GM23338 (cell line): ENCODE results near the gene SOX1. TPM values are rescaled to one million over a fixed set of nuclear protein-coding genes. Genes with fewer than 3 reads are reported as not detected.

Experiments
- ATAC-seq: fragments of 200-7000 bp; cut with Tn5 transposase; 3 replicates; pipeline ENCODE4 v1.9.1; 2020
- DNase-seq: peaks from one replicate; pipeline ENCODE4 v3.0.0-alpha.2; 2015; ENCODE audit warnings: low spot score
- H2AFZ ChIP-seq: fragments of 200-600 bp; sonication (generic); 2 replicates; pipeline ENCODE4 v1.8.0; 2016; ENCODE audit warnings: antibody characterized with exemption, mild to moderate bottlenecking, moderate library complexity
- H3F3A ChIP-seq: fragments of 200-600 bp; sonication (generic); replicated peaks from 2 replicates; pipeline ENCODE4 v1.8.0; 2017; ENCODE audit warnings: antibody characterized with exemption, mixed run types, low read depth
- H3K27ac ChIP-seq: fragments of 200-600 bp; sonication (generic); 2 replicates; pipeline ENCODE4 v1.6.1; 2016; ENCODE audit warnings: low read depth
- H3K27me3 ChIP-seq: fragments of 200-600 bp; sonication (generic); 2 replicates; pipeline ENCODE4 v1.8.0; 2016; ENCODE audit warnings: mild to moderate bottlenecking, mixed run types, moderate library complexity; ENCODE audit not compliant: insufficient read depth
- H3K36me3 ChIP-seq: fragments of 200-600 bp; sonication (generic); 2 replicates; pipeline ENCODE4 v1.8.0; 2016; ENCODE audit warnings: mild to moderate bottlenecking; ENCODE audit not compliant: insufficient read depth
- H3K4me1 ChIP-seq: fragments of 200-600 bp; sonication (generic); 2 replicates; pipeline ENCODE4 v1.8.0; 2016; ENCODE audit warnings: mild to moderate bottlenecking, moderate library complexity; ENCODE audit not compliant: insufficient read depth
- H3K4me2 ChIP-seq: fragments of 200-600 bp; sonication (generic); 2 replicates; pipeline ENCODE4 v1.7.1; 2017; ENCODE audit warnings: mixed run types
- H3K4me3 ChIP-seq: fragments of 200-600 bp; sonication (generic); 2 replicates; pipeline ENCODE4 v1.6.1; 2016; ENCODE audit warnings: mixed run types
- H3K79me2 ChIP-seq: fragments of 200-600 bp; sonication (generic); replicated peaks from 2 replicates; pipeline ENCODE4 v1.8.0; 2017; ENCODE audit warnings: mild to moderate bottlenecking; ENCODE audit not compliant: insufficient read depth
- H3K9me2 ChIP-seq: fragments of 200-600 bp; sonication (generic); 2 replicates; pipeline ENCODE4 v1.8.0; 2017; ENCODE audit not compliant: insufficient read depth
- H4K20me1 ChIP-seq: fragments of 200-600 bp; sonication (generic); replicated peaks from 2 replicates; pipeline ENCODE4 v1.8.0; 2017; ENCODE audit warnings: mild to moderate bottlenecking; ENCODE audit not compliant: insufficient read depth
- H3K27ac Mint-ChIP-seq: 2 replicates; pipeline ENCODE4 v1.8.0; 2020; ENCODE audit warnings: inconsistent platforms, mild to moderate bottlenecking, moderate library complexity, mixed read lengths
- H3K27me3 Mint-ChIP-seq: 3 replicates; pipeline ENCODE4 v1.8.0; 2022; ENCODE audit warnings: low read depth, mild to moderate bottlenecking, moderate library complexity, mixed read lengths, inconsistent platforms; ENCODE audit not compliant: insufficient read depth, poor library complexity
- H3K36me3 Mint-ChIP-seq: 3 replicates; pipeline ENCODE4 v1.8.0; 2021; ENCODE audit warnings: low read depth, mild to moderate bottlenecking, inconsistent platforms, moderate library complexity, mixed read lengths
- H3K4me1 Mint-ChIP-seq: 3 replicates; pipeline ENCODE4 v1.8.0; 2020; ENCODE audit warnings: mild to moderate bottlenecking, inconsistent platforms, mixed read lengths
- H3K4me3 Mint-ChIP-seq: 3 replicates; pipeline ENCODE4 v1.8.0; 2021; ENCODE audit warnings: moderate library complexity, mild to moderate bottlenecking, inconsistent platforms, mixed read lengths
- H3K9me3 Mint-ChIP-seq: 3 replicates; pipeline ENCODE4 v1.8.0; 2020; ENCODE audit warnings: moderate library complexity, mild to moderate bottlenecking, inconsistent platforms, mixed read lengths
- CREB1 ChIP-seq: fragments of 250-450 bp; sonication (Bioruptor Pico); IDR thresholded peaks from 2 replicates; pipeline ENCODE4 v1.5.0; 2020; ENCODE audit warnings: low read depth, mild to moderate bottlenecking, moderate library complexity
- CTCF ChIP-seq, 2 experiments: fragments of 200-600 bp in 1 of 2; sonication (generic) in 1 of 2; conservative IDR thresholded peaks; 2 replicates each; pipeline versions ENCODE4 v1.5.1 to v1.6.1; 2016 to 2017; ENCODE audit warnings: antibody characterized with exemption in 2 of 2, low read depth in 2 of 2, mild to moderate bottlenecking in 2 of 2, moderate library complexity in 1 of 2
- ETS1 ChIP-seq: IDR thresholded peaks from 2 replicates; pipeline ENCODE4 v1.6.1; 2016; ENCODE audit warnings: antibody characterized with exemption
- EZH2 ChIP-seq: fragments of 200-600 bp; sonication (generic); IDR thresholded peaks from one replicate; pipeline ENCODE4 v1.8.0; 2017; ENCODE audit warnings: antibody characterized with exemption, mild to moderate bottlenecking, low read depth; ENCODE audit not compliant: unreplicated experiment
- EZH2phosphoT487 ChIP-seq: fragments of 200-600 bp; sonication (generic); IDR thresholded peaks from one replicate; pipeline ENCODE4 v1.8.1; 2018; ENCODE audit warnings: antibody characterized with exemption; ENCODE audit not compliant: unreplicated experiment
- JUNB ChIP-seq: IDR thresholded peaks from one replicate; pipeline ENCODE4 v1.6.1; 2016; ENCODE audit warnings: antibody characterized with exemption; ENCODE audit not compliant: unreplicated experiment
- NANOG ChIP-seq: IDR thresholded peaks from 2 replicates; pipeline ENCODE4 v1.6.1; 2016; ENCODE audit warnings: antibody characterized with exemption, borderline replicate concordance
- POLR2AphosphoS5 ChIP-seq: IDR thresholded peaks from 2 replicates; pipeline ENCODE4 v1.6.1; 2016; ENCODE audit warnings: antibody characterized with exemption, low read depth
- REST ChIP-seq: IDR thresholded peaks from one replicate; pipeline ENCODE4 v1.6.1; 2018; ENCODE audit warnings: antibody characterized with exemption; ENCODE audit not compliant: unreplicated experiment
- STAT1 ChIP-seq: IDR thresholded peaks from one replicate; pipeline ENCODE4 v1.6.1; 2016; ENCODE audit warnings: antibody characterized with exemption; ENCODE audit not compliant: unreplicated experiment
- ZNF114 ChIP-seq: fragments of 250-450 bp; sonication (Bioruptor Pico); IDR thresholded peaks from 2 replicates; pipeline ENCODE4 v1.5.0; 2020; ENCODE audit warnings: mild to moderate bottlenecking, moderate library complexity
- ZNF462 ChIP-seq: fragments of 250-450 bp; sonication (Bioruptor Pico); IDR thresholded peaks from 2 replicates; pipeline ENCODE4 v1.5.0; 2020; ENCODE audit warnings: mild to moderate bottlenecking, moderate library complexity
- polyA plus RNA-seq: library from polyadenylated mRNA; unstranded; fragments of >200 nt; fragmentation: Nextera tagmentation; extraction: Ambion mirVana; gene quantifications from 2 replicates; pipeline ENCODE4 v1.2.1, GENCODE V29; 2016
- total RNA-seq: library from RNA; depleted of rRNA; stranded (reverse); fragments of >200 nt; shearing (Covaris generic); gene quantifications from 2 replicates; pipeline ENCODE4 v1.2.3, GENCODE V29; 2014

The SOX1 gene
- total and polyA plus RNA-seq, 2 experiments from 2014 or later, result 0.10 to 0.17 TPM

GRCh38 chr13:112113851-112114250 lies 46.9 kb downstream of the SOX1 start:
- Histone ChIP-seq H3F3A (no peaks in the 10 kb centered on the region), H3K79me2 (no peaks in the 10 kb centered on the region), H3K36me3 (no peaks in the 10 kb centered on the region), H2AFZ (no peak overlapping the region), H3K4me3 (no peak overlapping the region), H3K27ac (no peak overlapping the region), H4K20me1 (no peaks in the 10 kb centered on the region), H3K9me2 (no peaks in the 10 kb centered on the region), H3K27me3 (peaks cover 6% of the 10 kb centered on the region), H3K4me2 (no peak overlapping the region), H3K4me1 (no peaks in the 10 kb centered on the region)
- Mint-ChIP-seq H3K9me3 (no peaks in the 10 kb centered on the region; the same call in 2 of the 3 replicates), H3K27ac (no peak overlapping the region), H3K4me3 (no peak overlapping the region), H3K27me3 (peaks cover 29% of the 10 kb centered on the region), H3K36me3 (no peaks in the 10 kb centered on the region), H3K4me1 (peaks cover 4% of the 10 kb centered on the region)
- TF ChIP-seq CREB1 (CRISPR knock-in tag) (no peak), EZH2 (no peak), NANOG (no peak), REST (no peak), ETS1 (no peak), ZNF462 (no peak), CTCF (conservative IDR thresholded peaks at IDR 0.05; ENCODE audit: low read depth in 2 of 2) (no peak), JUNB (no peak), EZH2phosphoT487 (no peak), STAT1 (no peak), POLR2AphosphoS5 (no peak), ZNF114 (CRISPR knock-in tag) (no peak)
- DNase-seq (no peak), ATAC-seq (no peak)
